BLaER1 (cell line): ENCODE results near the gene TIFAB.
A peak's percentile ranks its signal among the peaks of the same experiment; 100 is the strongest.

Source experiments
- H3K27ac ChIP-seq: shearing (Covaris generic); formaldehyde crosslinking; 2 replicates; pipeline ENCODE4 v1.8.1; 2022
- H3K27me3 ChIP-seq: shearing (Covaris generic); formaldehyde crosslinking; 2 replicates; pipeline ENCODE4 v1.8.1; 2022
- H3K36me3 ChIP-seq: shearing (Covaris generic); formaldehyde crosslinking; 2 replicates; pipeline ENCODE4 v1.8.1; 2022
- H3K4me1 ChIP-seq: shearing (Covaris generic); formaldehyde crosslinking; 2 replicates; pipeline ENCODE4 v1.8.1; 2022
- H3K4me2 ChIP-seq: shearing (Covaris generic); formaldehyde crosslinking; 2 replicates; pipeline ENCODE4 v1.8.1; 2022
- H3K4me3 ChIP-seq: shearing (Covaris generic); formaldehyde crosslinking; 2 replicates; pipeline ENCODE4 v1.8.1; 2022
- H3K9ac ChIP-seq: shearing (Covaris generic); formaldehyde crosslinking; 2 replicates; pipeline ENCODE4 v1.8.1; 2022
- H3K9me3 ChIP-seq: shearing (Covaris generic); formaldehyde crosslinking; 2 replicates; pipeline ENCODE4 v1.8.1; 2022
- H4K20me1 ChIP-seq: shearing (Covaris generic); formaldehyde crosslinking; 2 replicates; pipeline ENCODE4 v1.8.1; 2022
- Cebpa-rat ChIP-seq: shearing (Covaris generic); IDR thresholded peaks from 2 replicates; pipeline ENCODE4 v1.8.1; 2022

The TIFAB gene

GRCh38 chr5:135490245-135491037, 38.3 kb upstream of the TIFAB start:
- Histone ChIP-seq H3K27ac (no peak overlapping the region), H3K4me2 (peak overlapping the region; percentile 66; the same call in 1 of the 2 replicates), H3K27me3 (peaks cover 94% of the 10 kb centered on the region), H4K20me1 (peaks cover 37% of the 10 kb centered on the region), H3K9me3 (peaks cover 11% of the 10 kb centered on the region; the same call in 1 of the 2 replicates), H3K4me1 (peaks cover 20% of the 10 kb centered on the region), H3K4me3 (peak overlapping the region; percentile 41; the same call in 1 of the 2 replicates), H3K36me3 (no peaks in the 10 kb centered on the region), H3K9ac (no peak overlapping the region)
- TF ChIP-seq Cebpa-rat: no peak

- TF ChIP-seq Cebpa-rat: no peak
- Histone ChIP-seq H3K27me3 (peaks cover 94% of the 10 kb centered on the region), H3K9me3 (peaks cover 11% of the 10 kb centered on the region; the same call in 1 of the 2 replicates), H4K20me1 (peaks cover 37% of the 10 kb centered on the region), H3K9ac (no peak overlapping the region), H3K4me2 (peak overlapping the region; percentile 66), H3K36me3 (no peaks in the 10 kb centered on the region), H3K4me3 (peak overlapping the region; percentile 41), H3K4me1 (peaks cover 20% of the 10 kb centered on the region), H3K27ac (no peak overlapping the region)
Observed at GRCh38 chr5:135489466-135490244, 37.5 kb upstream of the TIFAB start.

DNA sequence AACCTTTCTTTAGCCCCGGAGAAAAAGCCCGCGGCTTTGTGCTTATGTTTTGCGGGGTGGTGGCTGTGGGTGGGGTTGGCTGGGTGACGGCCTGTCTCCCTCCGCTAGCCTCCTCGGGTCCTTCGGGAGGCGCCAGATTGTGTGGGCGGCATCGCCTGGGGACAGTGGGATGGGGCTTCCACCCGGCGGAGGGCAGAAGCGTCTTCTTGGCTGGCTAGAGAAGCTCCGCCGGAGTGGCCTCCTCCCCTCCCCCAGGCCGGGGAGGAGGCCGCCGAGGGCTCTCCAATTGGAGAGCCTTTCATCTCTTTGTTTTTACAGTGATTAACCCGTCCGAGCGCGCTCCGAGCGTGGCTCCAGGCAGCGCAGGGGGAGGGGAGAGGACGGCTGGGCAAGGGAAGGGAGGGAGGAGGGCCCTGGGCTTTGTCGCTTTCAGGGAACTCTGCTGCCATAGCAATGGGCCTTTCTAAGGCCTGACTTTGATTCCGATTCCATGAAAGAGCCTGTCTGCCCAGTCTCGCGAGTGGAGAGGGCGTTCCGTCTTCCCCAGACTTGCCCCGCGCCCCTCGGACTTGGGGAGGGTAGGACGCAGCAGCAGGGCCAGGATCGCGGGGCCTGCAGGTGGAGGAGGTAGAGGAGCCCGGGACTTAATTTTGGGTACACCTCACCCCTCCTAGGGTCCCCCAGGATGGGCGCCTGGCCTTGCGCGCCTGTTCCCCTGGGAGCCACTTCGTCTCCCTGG, 36.7 kb upstream of the TIFAB start:
- no peak for TF ChIP-seq Cebpa-rat
- Histone ChIP-seq H3K27me3 (peaks cover 86% of the 10 kb centered on the region), H3K4me3 (peak overlapping the region; percentile 41), H3K4me1 (peaks cover 20% of the 10 kb centered on the region), H3K4me2 (peak overlapping the region; percentile 66), H4K20me1 (peaks cover 37% of the 10 kb centered on the region), H3K27ac (no peak overlapping the region), H3K36me3 (no peaks in the 10 kb centered on the region), H3K9me3 (peaks cover 11% of the 10 kb centered on the region; the same call in 1 of the 2 replicates), H3K9ac (no peak overlapping the region)

DNA sequence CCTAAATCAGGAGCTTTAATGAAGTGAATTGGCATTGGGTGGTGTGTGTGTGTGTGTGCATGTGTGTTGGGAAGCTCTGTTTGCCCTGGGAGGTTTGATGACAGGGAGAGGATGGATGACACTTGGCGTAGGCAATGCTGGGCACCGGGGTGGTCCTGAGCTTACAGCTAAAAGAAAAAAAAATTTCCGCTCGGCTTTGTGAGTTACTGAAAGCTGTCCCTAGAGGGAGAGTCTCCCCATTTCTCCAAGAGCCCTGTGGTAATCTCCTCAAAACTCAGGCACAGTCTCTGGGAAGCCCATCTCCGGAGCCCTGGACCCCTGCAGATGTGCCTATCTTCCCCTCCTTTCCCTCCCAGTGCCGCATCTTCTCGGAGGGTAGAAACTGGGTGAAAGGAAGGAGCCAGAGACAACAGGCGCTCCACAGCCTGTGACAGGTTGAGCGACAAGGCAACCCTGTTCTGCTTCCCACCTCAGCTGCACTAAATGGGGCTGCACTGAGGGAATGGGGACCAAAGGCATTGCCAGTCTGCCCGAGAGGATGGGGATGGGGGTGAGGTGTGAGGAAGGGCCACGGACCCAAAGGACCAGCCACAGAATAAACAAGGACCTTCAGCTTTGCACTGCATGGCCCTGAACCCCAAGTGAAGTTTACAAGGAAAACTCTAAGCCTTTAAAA, 35.8 kb upstream of the TIFAB start:
- H4K20me1 ChIP-seq: peaks cover 37% of the 10 kb centered on the region
- H3K4me1 ChIP-seq: peaks cover 20% of the 10 kb centered on the region
- no peaks in the 10 kb centered on the region for H3K36me3 ChIP-seq
- H3K4me2 ChIP-seq: no peak overlapping the region
- H3K9me3 ChIP-seq: peaks cover 11% of the 10 kb centered on the region; the same call in 1 of the 2 replicates
- no peak overlapping the region for H3K27ac ChIP-seq
- H3K4me3 ChIP-seq: no peak overlapping the region
- peaks cover 77% of the 10 kb centered on the region for H3K27me3 ChIP-seq
- no peak overlapping the region for H3K9ac ChIP-seq
- no peak for TF ChIP-seq Cebpa-rat

DNA sequence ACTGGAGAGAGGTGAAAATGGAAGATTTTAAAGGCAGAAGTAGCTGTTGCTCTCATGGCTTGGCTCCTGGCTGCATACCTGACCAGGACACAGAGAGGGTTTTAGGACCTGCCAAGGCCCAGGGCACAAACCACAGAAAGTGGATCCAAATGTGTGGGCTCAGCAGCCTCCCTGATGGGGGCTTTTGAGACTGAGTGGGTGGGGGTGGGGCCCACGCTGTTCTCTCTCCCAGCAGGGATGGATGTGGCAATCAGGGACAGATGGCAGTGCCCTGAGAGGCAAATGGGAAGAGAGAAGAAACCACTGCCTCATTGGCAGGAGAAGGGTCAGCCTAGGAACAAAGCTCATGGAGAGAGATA, 34.9 kb upstream of the TIFAB start:
- peaks cover 68% of the 10 kb centered on the region for H3K27me3 ChIP-seq

GRCh38 chr5:135486131-135487036, 34.2 kb upstream of the TIFAB start:
- peaks cover 37% of the 10 kb centered on the region for H4K20me1 ChIP-seq
- peaks cover 11% of the 10 kb centered on the region; the same call in 1 of the 2 replicates for H3K9me3 ChIP-seq
- H3K9ac ChIP-seq: no peak overlapping the region
- no peak overlapping the region for H3K4me2 ChIP-seq
- H3K4me3 ChIP-seq: no peak overlapping the region
- TF ChIP-seq Cebpa-rat: no peak
- peaks cover 20% of the 10 kb centered on the region for H3K4me1 ChIP-seq
- no peaks in the 10 kb centered on the region for H3K36me3 ChIP-seq
- H3K27me3 ChIP-seq: peaks cover 61% of the 10 kb centered on the region
- no peak overlapping the region for H3K27ac ChIP-seq

More for the DNA sequence above, 34.9 kb upstream of the TIFAB start:
- H3K36me3 ChIP-seq: no peaks in the 10 kb centered on the region
- H3K4me2 ChIP-seq: no peak overlapping the region
- peaks cover 37% of the 10 kb centered on the region for H4K20me1 ChIP-seq
- peaks cover 11% of the 10 kb centered on the region; the same call in 1 of the 2 replicates for H3K9me3 ChIP-seq
- no peak overlapping the region for H3K27ac ChIP-seq
- H3K4me1 ChIP-seq: peaks cover 20% of the 10 kb centered on the region
- no peak overlapping the region for H3K4me3 ChIP-seq
- no peak overlapping the region for H3K9ac ChIP-seq
- TF ChIP-seq Cebpa-rat: no peak

- no peaks in the 10 kb centered on the region for H3K9me3 ChIP-seq
- H3K36me3 ChIP-seq: no peaks in the 10 kb centered on the region
- H3K4me2 ChIP-seq: no peak overlapping the region
- no peak for TF ChIP-seq Cebpa-rat
- H4K20me1 ChIP-seq: peaks cover 21% of the 10 kb centered on the region
- no peak overlapping the region for H3K27ac ChIP-seq
- H3K4me1 ChIP-seq: peaks cover 12% of the 10 kb centered on the region
- H3K27me3 ChIP-seq: peaks cover 44% of the 10 kb centered on the region
- H3K9ac ChIP-seq: no peak overlapping the region
- no peak overlapping the region for H3K4me3 ChIP-seq
Observed at GRCh38 chr5:135484674-135485086, 32.5 kb upstream of the TIFAB start.

DNA sequence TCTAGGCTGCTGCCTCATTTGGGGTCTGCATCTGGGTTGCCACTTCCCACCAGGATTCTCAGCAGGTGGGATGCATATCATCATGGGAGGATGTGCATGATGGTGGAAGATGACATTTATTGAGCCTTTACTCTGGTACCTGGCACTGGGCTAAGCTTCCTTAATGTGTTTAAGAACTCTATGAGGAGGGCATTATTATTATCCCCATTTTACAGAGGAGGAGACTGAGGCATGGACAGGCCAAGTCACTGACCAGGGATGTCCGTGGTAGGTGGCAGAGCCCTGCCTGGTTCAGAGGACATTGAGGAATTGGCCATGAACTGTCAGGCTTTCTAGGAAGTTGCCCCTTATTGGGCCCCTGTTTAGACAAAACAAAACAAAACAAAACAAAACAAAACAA, 31.1 kb upstream of the TIFAB start:
- H3K27me3 ChIP-seq: peaks cover 30% of the 10 kb centered on the region

More for the DNA sequence above, 31.1 kb upstream of the TIFAB start:
- Histone ChIP-seq H3K9me3 (no peaks in the 10 kb centered on the region), H3K4me3 (no peak overlapping the region), H3K9ac (no peak overlapping the region), H3K4me1 (no peaks in the 10 kb centered on the region), H4K20me1 (peaks cover 7% of the 10 kb centered on the region; the same call in 1 of the 2 replicates), H3K4me2 (no peak overlapping the region), H3K27ac (no peak overlapping the region), H3K36me3 (no peaks in the 10 kb centered on the region)
- TF ChIP-seq Cebpa-rat: no peak
